Measurements from ENCODE around the gene PDGFB.
A peak's percentile ranks its signal among the peaks of the same experiment; 100 is the strongest.
"Not testable (repeated sequence)": the region's sequence is repeated elsewhere in the genome, so short reads cannot be mapped to it uniquely, and the experiment has no call there.

The PDGFB gene

GRCh38 chr22:39223091-39223710 lies 21.6 kb downstream of the PDGFB start:
- peak in 3 of 6 experiments; percentile 15 to 43 (median 17) for DNase-seq

GRCh38 chr22:39221999-39222686 lies 22.6 kb downstream of the PDGFB start:
- no peak for DNase-seq

- DNase-seq = no peak
These were observed 23.6 kb downstream of the PDGFB start for GRCh38 chr22:39220890-39221850.

GRCh38 chr22:39220450-39220849 lies 24.3 kb downstream of the PDGFB start:
- no peak for DNase-seq

- no peak for DNase-seq
These were observed 25.4 kb downstream of the PDGFB start for GRCh38 chr22:39219071-39220039.

GRCh38 chr22:39218432-39218831 lies 26.4 kb downstream of the PDGFB start:
- DNase-seq = not testable (repeated sequence)

- DNase-seq = no peak
These were observed 28.7 kb downstream of the PDGFB start for GRCh38 chr22:39216143-39216490.

- DNase-seq = peak in 2 of 6 experiments; percentile 8 to 18
These were observed 29.2 kb downstream of the PDGFB start for GRCh38 chr22:39215426-39216142.

GRCh38 chr22:39215070-39215396 lies 29.7 kb downstream of the PDGFB start:
- no peak for DNase-seq

- no peak for DNase-seq
These were observed 30.3 kb downstream of the PDGFB start for GRCh38 chr22:39214383-39215069.

GRCh38 chr22:39214006-39214382 lies 30.8 kb downstream of the PDGFB start:
- DNase-seq = no peak

- DNase-seq = no peak
These were observed 31.9 kb downstream of the PDGFB start for GRCh38 chr22:39212721-39213376.

- no peak for DNase-seq
These were observed 35.0 kb downstream of the PDGFB start for GRCh38 chr22:39209756-39210155.

GRCh38 chr22:39208013-39208680 lies 36.6 kb downstream of the PDGFB start:
- no peak for DNase-seq

- no peak for DNase-seq
These were observed 37.4 kb downstream of the PDGFB start for GRCh38 chr22:39207141-39208012.

GRCh38 chr22:39206491-39206890 lies 38.3 kb downstream of the PDGFB start:
- DNase-seq = no peak

- no peak for DNase-seq
These were observed 39.3 kb downstream of the PDGFB start for GRCh38 chr22:39205344-39206021.

GRCh38 chr22:39204216-39204615 lies 40.6 kb downstream of the PDGFB start:
- no peak for DNase-seq
